Right lobe of liver (tissue), 6 donors: Measurements from ENCODE around the gene RBFOX1. TPM values are rescaled to one million over a fixed set of nuclear protein-coding genes. Genes with fewer than 3 reads are reported as not detected.

Experiments used
- ATAC-seq, 4 donors: fragments of 200-7000 bp; cut with Tn5 transposase; one replicate each; pipeline ENCODE4 v1.9.1; 2020; ENCODE audit warnings: mild to moderate bottlenecking in 4 of 4, moderate library complexity in 4 of 4
- DNase-seq, 3 donors: peaks; one replicate each; pipeline ENCODE4 v3.0.0-alpha.2; 2020
- H3K27ac ChIP-seq, 3 donors: fragments of 200-600 bp; one replicate each; pipeline ENCODE4 v1.8.0; 2022
- H3K27me3 ChIP-seq, 2 donors: fragments of 200-600 bp; one replicate each; pipeline ENCODE4 v1.8.0; 2022
- H3K36me3 ChIP-seq, 4 donors: fragments of 200-600 bp; sonication (generic) in 1 of 4; one replicate each; pipeline versions ENCODE4 v1.5.1 to v1.8.0; 2017 to 2022; ENCODE audit warnings: control low read depth in 1 of 4
- H3K4me1 ChIP-seq, 4 donors: fragments of 200-600 bp; sonication (generic) in 1 of 4; one replicate each; pipeline versions ENCODE4 v1.5.1 to v1.8.0; 2017 to 2022; ENCODE audit warnings: control low read depth in 1 of 4
- H3K4me3 ChIP-seq, 3 donors: fragments of 200-600 bp; one replicate each; pipeline ENCODE4 v1.8.0; 2022
- H3K9me3 ChIP-seq, 4 donors: fragments of 200-600 bp; sonication (generic) in 1 of 4; one replicate each; pipeline versions ENCODE4 v1.5.1 to v1.8.0; 2017 to 2022; ENCODE audit warnings: control low read depth in 1 of 4
- CTCF ChIP-seq, 4 donors: fragments of 200-600 bp in 3 of 4; fragments of 450-650 bp in 1 of 4; IDR thresholded peaks; one replicate each; pipeline versions ENCODE4 v1.5.1 to v1.8.0; 2016 to 2022; ENCODE audit warnings: antibody characterized with exemption in 4 of 4, mild to moderate bottlenecking in 2 of 4
- POLR2A ChIP-seq: fragments of 450-650 bp; IDR thresholded peaks from one replicate; pipeline ENCODE4 v1.6.1; 2017; ENCODE audit warnings: antibody characterized with exemption, mild to moderate bottlenecking
- WGBS: methylation state at CpG from one replicate; pipeline ENCODE4 v1.1.6; 2018; ENCODE audit warnings: low coverage, low lambda C conversion rate; ENCODE audit not compliant: insufficient coverage; ENCODE audit errors: missing lambda C conversion rate; 5-methylcytosine and 5-hydroxymethylcytosine counted together
- intact Hi-C, 2 donors: fragments of 100-400 bp; cut with DNase I; formaldehyde crosslinking; loops; one replicate each; pipeline versions ENCODE4 v1.11.2 to v1.14.1; 2022
- total RNA-seq, 6 experiments: library from RNA; depleted of rRNA in 2 of 6; stranded (reverse); fragments of >200 nt in 2 of 6; fragmentation: NEBNext Ultra II Directional in 3 of 6; extraction: Animal tissue kit (Norgen Biotek cat#: 25700) in 3 of 6; gene quantifications; one replicate each; pipeline versions ENCODE4 v1.1.0 to v1.2.4, GENCODE V29; 2016 to 2023
- donor health status: DM: no; HTN: yes; CAD: no.
- donor health status: DM: no; HTN: no; CAD: no.
- donor health status: DM: no; HTN: no; CAD: no.
- donor health status: DM: no; HTN: yes; CAD: no.
- donor health status: DM: no; HTN: yes; CAD: no.

The RBFOX1 gene
- total RNA-seq, 6 experiments from 2014 or later, result 0.19 TPM; not detected in 5

DNA sequence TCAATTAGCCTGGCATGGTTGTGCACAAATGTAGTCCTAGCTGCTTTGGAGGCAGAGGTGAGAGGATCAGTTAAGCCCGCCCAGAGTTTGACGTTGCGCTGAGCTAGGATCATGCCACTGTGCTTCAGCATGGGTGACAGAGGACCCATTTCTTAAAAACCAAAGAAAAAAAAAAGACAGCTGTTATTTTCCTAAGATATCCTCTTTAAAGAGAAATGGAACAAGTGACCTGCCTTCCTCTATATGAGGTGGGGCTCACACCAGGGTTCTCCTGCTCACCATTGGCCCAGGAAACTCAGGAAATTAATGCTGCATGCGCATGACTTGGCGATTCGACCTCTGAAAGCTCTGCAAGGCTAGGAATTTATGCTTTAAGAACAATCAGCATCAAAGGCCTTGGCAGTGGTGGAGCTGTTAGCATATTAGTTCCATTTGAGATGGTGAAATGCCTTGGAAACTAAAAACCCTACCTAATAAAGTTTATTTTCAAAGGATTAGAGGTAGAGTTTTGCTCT, 108.3 kb downstream of the RBFOX1 start:
- H3K36me3 ChIP-seq, result no peaks in the 10 kb centered on the region
- WGBS, result 46% methylated on average over 6 of the region's 6 CpGs
- no peaks in the 10 kb centered on the region for H3K9me3 ChIP-seq
- intact Hi-C loops, result no loop called here
- TF ChIP-seq CTCF (IDR thresholded peaks at IDR 0.05), result no peak
- no peak for TF ChIP-seq POLR2A
- H3K4me3 ChIP-seq, result no peak overlapping the region
- no peaks in the 10 kb centered on the region for H3K4me1 ChIP-seq
- no peak for ATAC-seq
- no peak overlapping the region for H3K27ac ChIP-seq
- no peaks in the 10 kb centered on the region for H3K27me3 ChIP-seq
- DNase-seq, result no peak

DNA sequence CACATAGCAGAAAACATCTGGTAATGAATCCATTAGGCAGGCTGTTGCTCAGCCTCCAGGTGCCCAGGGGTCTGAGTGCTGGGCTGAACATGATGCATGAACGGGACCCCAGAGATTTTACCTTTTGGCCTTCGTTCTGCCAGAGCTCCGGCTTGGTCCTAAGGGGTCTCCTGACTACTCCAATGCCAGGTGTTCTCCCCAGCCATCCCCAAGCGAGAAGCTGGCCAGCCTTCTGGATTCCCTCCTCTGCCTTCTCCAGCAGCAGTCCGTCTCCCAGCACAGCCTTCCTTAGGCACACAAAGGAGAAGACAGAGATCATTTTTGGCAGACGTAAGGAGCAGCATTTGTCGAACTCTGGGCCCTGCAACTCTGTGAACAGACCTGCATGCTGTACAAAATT, 109.4 kb downstream of the RBFOX1 start:
- intact Hi-C loops, result no loop called here
- no peak overlapping the region for H3K27ac ChIP-seq
- WGBS, result 53% methylated on average over 5 of the region's 7 CpGs
- ATAC-seq (no peak), DNase-seq (no peak)
- no peak overlapping the region for H3K4me3 ChIP-seq
- H3K36me3 ChIP-seq, result no peaks in the 10 kb centered on the region
- TF ChIP-seq POLR2A (no peak), CTCF (IDR thresholded peaks at IDR 0.05) (no peak)
- H3K9me3 ChIP-seq, result no peaks in the 10 kb centered on the region
- no peaks in the 10 kb centered on the region for H3K27me3 ChIP-seq
- H3K4me1 ChIP-seq, result no peaks in the 10 kb centered on the region

DNA sequence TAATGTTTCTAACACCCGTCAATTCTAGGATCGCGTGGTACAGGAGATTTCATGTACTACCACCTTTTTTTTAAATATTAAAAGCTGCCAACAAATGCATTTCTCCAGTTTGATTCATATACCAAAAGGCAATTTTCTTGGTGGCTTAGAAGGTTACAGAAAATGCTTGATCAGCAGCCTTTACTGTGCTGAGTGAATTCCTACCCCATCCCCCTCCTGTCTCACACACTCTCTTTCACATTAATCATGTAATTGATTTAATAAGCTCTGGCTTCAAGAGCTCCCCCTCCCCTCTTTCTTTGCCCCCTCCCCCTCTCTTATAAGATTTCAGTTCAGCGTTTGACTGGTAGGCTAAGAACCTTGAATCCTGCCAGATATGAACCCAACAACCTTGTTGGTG, 110.5 kb downstream of the RBFOX1 start:
- Histone ChIP-seq H3K4me1 (no peaks in the 10 kb centered on the region), H3K27ac (no peak overlapping the region), H3K27me3 (no peaks in the 10 kb centered on the region), H3K4me3 (no peak overlapping the region), H3K36me3 (no peaks in the 10 kb centered on the region), H3K9me3 (no peaks in the 10 kb centered on the region)
- intact Hi-C loops, result no loop called here
- 66% methylated on average over 4 of the region's 4 CpGs for WGBS
- TF ChIP-seq POLR2A (no peak), CTCF (IDR thresholded peaks at IDR 0.05) (no peak)
- ATAC-seq (no peak), DNase-seq (no peak)

DNA sequence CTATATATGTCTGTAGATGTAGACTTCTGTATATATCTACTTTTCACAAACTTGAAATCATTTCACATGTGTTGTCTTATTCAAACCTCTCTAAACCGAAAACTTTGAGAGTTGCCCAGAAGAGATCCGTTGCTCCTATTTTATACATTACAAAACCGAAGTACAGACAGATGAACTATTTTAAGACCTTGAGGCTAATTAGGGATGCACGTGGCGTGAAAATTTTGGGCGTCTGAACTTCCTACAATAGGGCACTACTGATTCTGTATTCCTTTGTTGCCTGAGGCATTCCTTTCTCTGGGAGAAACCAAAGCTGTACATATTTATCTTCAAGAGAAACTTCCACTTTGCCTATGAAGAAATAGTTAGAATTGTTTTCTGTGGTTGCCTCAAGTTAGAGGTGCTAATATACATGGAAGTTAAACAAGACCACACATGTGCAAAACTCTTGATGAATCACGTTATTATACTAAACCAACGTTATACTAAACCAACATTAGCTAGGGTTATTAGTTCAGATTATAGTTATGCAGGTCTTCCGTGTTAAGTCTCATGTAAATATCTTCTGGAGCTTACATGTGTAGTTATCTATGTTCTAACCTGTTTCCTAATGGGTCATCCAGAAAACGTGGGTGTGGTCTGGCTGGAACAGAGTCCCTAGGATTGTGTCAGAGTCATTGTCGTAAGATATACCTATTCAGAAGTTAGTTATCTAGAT, 111.2 kb downstream of the RBFOX1 start:
- DNase-seq (no peak), ATAC-seq (no peak)
- Histone ChIP-seq H3K4me1 (no peaks in the 10 kb centered on the region), H3K27me3 (no peaks in the 10 kb centered on the region), H3K36me3 (no peaks in the 10 kb centered on the region), H3K4me3 (no peak overlapping the region), H3K9me3 (no peaks in the 10 kb centered on the region), H3K27ac (no peak overlapping the region)
- intact Hi-C loops, result no loop called here
- 36% methylated on average over 11 of the region's 11 CpGs for WGBS
- TF ChIP-seq CTCF (IDR thresholded peaks at IDR 0.05), result no peak
- no peak for TF ChIP-seq POLR2A
